Spinal cord (tissue), 10 donors: ENCODE data around the gene SH2D7. TPM values are rescaled to one million over a fixed set of nuclear protein-coding genes. Genes with fewer than 3 reads are reported as not detected.

Source experiments
- DNase-seq, 6 donors: peaks; one replicate each; pipeline versions ENCODE4 v3.0.0 to v3.0.0-alpha.2; 2013 to 2015; ENCODE audit warnings: low spot score in 6 of 6, low read depth in 4 of 6
- H3K27ac ChIP-seq: one replicate; pipeline ENCODE4 v1.5.1; 2013; ENCODE audit warnings: low read depth, low read length, control low read depth
- H3K27me3 ChIP-seq: one replicate; pipeline ENCODE4 v1.6.1; 2013; ENCODE audit warnings: low read length; ENCODE audit not compliant: control insufficient read depth, insufficient read depth
- H3K36me3 ChIP-seq: one replicate; pipeline ENCODE4 v1.6.1; 2013; ENCODE audit warnings: low read length; ENCODE audit not compliant: control insufficient read depth, insufficient read depth
- H3K4me1 ChIP-seq: one replicate; pipeline ENCODE4 v1.6.1; 2013; ENCODE audit warnings: low read length; ENCODE audit not compliant: control insufficient read depth, insufficient read depth
- H3K4me3 ChIP-seq: one replicate; pipeline ENCODE4 v1.5.1; 2013; ENCODE audit warnings: low read depth, low read length, control low read depth
- H3K9me3 ChIP-seq: one replicate; pipeline ENCODE4 v1.6.1; 2013; ENCODE audit warnings: low read length; ENCODE audit not compliant: control insufficient read depth, insufficient read depth
- WGBS: methylation state at CpG from one replicate; pipeline ENCODE4 v1.1.5; 2013; ENCODE audit warnings: missing lambda C conversion rate; ENCODE audit not compliant: insufficient coverage; 5-methylcytosine and 5-hydroxymethylcytosine counted together
- polyA plus RNA-seq, 2 donors: library from polyadenylated mRNA; unstranded; fragments of 120-200 nt; gene quantifications; one replicate each; pipeline ENCODE4 v1.2.1, GENCODE V29; 2013; ENCODE audit not compliant: insufficient read length in 2 of 2
- total RNA-seq, 2 donors: library from RNA; depleted of rRNA in 1 of 2; stranded (reverse); fragments of 120-200 nt in 1 of 2; fragments of >200 nt in 1 of 2; gene quantifications; one replicate each; pipeline versions ENCODE4 v1.2.3 to v1.2.4, GENCODE V29; 2013 to 2014
- donor health status: healthy.

The SH2D7 gene
- total and polyA plus RNA-seq, 4 donors, result 0.92 to 1.9 TPM; not detected in 2

- DNase-seq, result peak in 1 of 6 donors; percentile 31
Measured at GRCh38 chr15:78130466-78131294, 38.3 kb downstream of the SH2D7 start.

GRCh38 chr15:78131295-78132061, 39.1 kb downstream of the SH2D7 start, which contains the start of gene CIB2:
Gene CIB2 (minus strand): TSS chr15:78131445. CDS start chr15:78131215, 230 bp downstream.
- DNase-seq, result peak in 5 of 6 donors; percentile 60 to 93 (median 71)
- Histone ChIP-seq H3K27ac (peak within 1 kb of the TSS; percentile 84), H3K4me3 (peak within 1 kb of the TSS; percentile 90), H3K27me3 (no peaks in the 10 kb centered on the region), H3K36me3 (no peaks in the 10 kb centered on the region), H3K9me3 (no peaks in the 10 kb centered on the region), H3K4me1 (peaks cover 27% of the 10 kb centered on the region)
- WGBS, result under 1% methylated on average over 79 of the region's 79 CpGs

More at GRCh38 chr15:78130466-78131294, 38.3 kb downstream of the SH2D7 start:
- WGBS, result 20% methylated on average over 47 of the region's 51 CpGs
- H3K36me3 ChIP-seq, result no peaks in the 10 kb centered on the region
- no peaks in the 10 kb centered on the region for H3K9me3 ChIP-seq
- H3K27me3 ChIP-seq, result no peaks in the 10 kb centered on the region
- H3K4me3 ChIP-seq, result peak overlapping the region; percentile 12
- no peak overlapping the region for H3K27ac ChIP-seq
- peaks cover 27% of the 10 kb centered on the region for H3K4me1 ChIP-seq

- H3K9me3 ChIP-seq, result no peaks in the 10 kb centered on the region
Measured at GRCh38 chr15:78133801-78134200, 41.4 kb downstream of the SH2D7 start.

GRCh38 chr15:78139578-78139977, 47.2 kb downstream of the SH2D7 start:
- no peak overlapping the region for H3K4me3 ChIP-seq
- H3K27ac ChIP-seq, result no peak overlapping the region
- H3K36me3 ChIP-seq, result no peaks in the 10 kb centered on the region
- 100% methylated on average over 1 of the region's 5 CpGs for WGBS
- H3K4me1 ChIP-seq, result no peaks in the 10 kb centered on the region
- no peak for DNase-seq
- no peaks in the 10 kb centered on the region for H3K9me3 ChIP-seq
- no peaks in the 10 kb centered on the region for H3K27me3 ChIP-seq

More at GRCh38 chr15:78133801-78134200, 41.4 kb downstream of the SH2D7 start:
- no peak overlapping the region for H3K27ac ChIP-seq
- no peak for DNase-seq
- no peak overlapping the region for H3K4me3 ChIP-seq
- H3K4me1 ChIP-seq, result peaks cover 26% of the 10 kb centered on the region
- WGBS, result 100% methylated on average over 1 of the region's 2 CpGs
- no peaks in the 10 kb centered on the region for H3K27me3 ChIP-seq
- no peaks in the 10 kb centered on the region for H3K36me3 ChIP-seq

- Histone ChIP-seq H3K27me3 (no peaks in the 10 kb centered on the region), H3K36me3 (no peaks in the 10 kb centered on the region), H3K9me3 (no peaks in the 10 kb centered on the region), H3K4me1 (no peaks in the 10 kb centered on the region), H3K4me3 (no peak overlapping the region), H3K27ac (no peak overlapping the region)
- no peak for DNase-seq
Measured at GRCh38 chr15:78140292-78140691, 47.9 kb downstream of the SH2D7 start.

- WGBS, result 100% methylated on average over 2 of the region's 3 CpGs
- H3K27ac ChIP-seq, result no peak overlapping the region
- H3K27me3 ChIP-seq, result no peaks in the 10 kb centered on the region
- no peaks in the 10 kb centered on the region for H3K36me3 ChIP-seq
- no peak for DNase-seq
- H3K4me3 ChIP-seq, result no peak overlapping the region
- no peaks in the 10 kb centered on the region for H3K9me3 ChIP-seq
- peaks cover 2% of the 10 kb centered on the region for H3K4me1 ChIP-seq
Measured at GRCh38 chr15:78142332-78142731, 50.0 kb downstream of the SH2D7 start.

GRCh38 chr15:78146425-78147154, 54.2 kb downstream of the SH2D7 start:
- Histone ChIP-seq H3K9me3 (no peaks in the 10 kb centered on the region), H3K27ac (no peak overlapping the region), H3K4me3 (no peak overlapping the region), H3K36me3 (no peaks in the 10 kb centered on the region), H3K27me3 (no peaks in the 10 kb centered on the region), H3K4me1 (peaks cover 16% of the 10 kb centered on the region)
- 88% methylated on average over 4 of the region's 4 CpGs for WGBS
- no peak for DNase-seq

- Histone ChIP-seq H3K9me3 (no peaks in the 10 kb centered on the region), H3K4me3 (no peak overlapping the region), H3K27me3 (no peaks in the 10 kb centered on the region), H3K27ac (no peak overlapping the region), H3K36me3 (no peaks in the 10 kb centered on the region), H3K4me1 (peaks cover 16% of the 10 kb centered on the region)
- peak in 1 of 6 donors; percentile 20 for DNase-seq
- 68% methylated on average over 6 of the region's 6 CpGs for WGBS
Measured at GRCh38 chr15:78147566-78147965, 55.2 kb downstream of the SH2D7 start.

- Histone ChIP-seq H3K36me3 (no peaks in the 10 kb centered on the region), H3K4me1 (peaks cover 16% of the 10 kb centered on the region), H3K27me3 (no peaks in the 10 kb centered on the region), H3K27ac (no peak overlapping the region), H3K4me3 (peak overlapping the region; percentile 61), H3K9me3 (no peaks in the 10 kb centered on the region)
- 12% methylated on average over 5 of the region's 14 CpGs for WGBS
- DNase-seq, result peak in 1 of 6 donors; percentile 10
Measured at GRCh38 chr15:78148392-78149067, 56.2 kb downstream of the SH2D7 start.
